Activated T-helper 17 cell treated with anti-CD3 and anti-CD28 coated beads, Interleukin-2, amount 50 U/mL, for 72 hours (primary cell): ENCODE measurements around the gene FAM25A. TPM values are rescaled to one million over a fixed set of nuclear protein-coding genes. Genes with fewer than 3 reads are reported as not detected.
A peak's percentile ranks its signal among the peaks of the same experiment; 100 is the strongest.
"Not testable (repeated sequence)": the region's sequence is repeated elsewhere in the genome, so short reads cannot be mapped to it uniquely, and the experiment has no call there.

Source experiments
- ATAC-seq: fragments of 150-1000 bp; cut with Tn5 transposase; replicated peaks from 2 replicates; pipeline ENCODE4 v1.10.0; 2021; ENCODE audit warnings: mild to moderate bottlenecking, moderate library complexity
- H3K27ac Mint-ChIP-seq: one replicate; pipeline ENCODE4 v1.8.0; 2022; ENCODE audit warnings: mixed read lengths
- H3K27me3 Mint-ChIP-seq: one replicate; pipeline ENCODE4 v1.8.0; 2022; ENCODE audit warnings: mixed read lengths
- H3K36me3 Mint-ChIP-seq: one replicate; pipeline ENCODE4 v1.8.0; 2022; ENCODE audit warnings: low read depth, mild to moderate bottlenecking, mixed read lengths
- H3K4me1 Mint-ChIP-seq: one replicate; pipeline ENCODE4 v1.8.0; 2022; ENCODE audit warnings: mixed read lengths
- H3K4me3 Mint-ChIP-seq: one replicate; pipeline ENCODE4 v1.8.0; 2022; ENCODE audit warnings: mild to moderate bottlenecking, mixed read lengths
- H3K9me3 Mint-ChIP-seq: one replicate; pipeline ENCODE4 v1.8.0; 2022; ENCODE audit warnings: mixed read lengths
- total RNA-seq, 2 donors: library from RNA; stranded (reverse); gene quantifications; one replicate each; pipeline ENCODE4 v1.2.3, GENCODE V29; 2022

FAM25A gene
- total RNA-seq, 2 donors from 2014 or later, result not detected

- Mint-ChIP-seq H3K27me3 (peaks cover 8% of the 10 kb centered on the region), H3K4me3 (no peak overlapping the region), H3K36me3 (no peaks in the 10 kb centered on the region), H3K4me1 (no peaks in the 10 kb centered on the region), H3K27ac (no peak overlapping the region), H3K9me3 (no peaks in the 10 kb centered on the region)
- ATAC-seq, result no peak
Measured at GRCh38 chr10:86992929-86993328, 27.2 kb upstream of the FAM25A start.

GRCh38 chr10:86999802-87000403 lies 20.2 kb upstream of the FAM25A start:
- H3K4me3 Mint-ChIP-seq, ATAC-seq, H3K4me1 Mint-ChIP-seq, H3K9me3 Mint-ChIP-seq, H3K27ac Mint-ChIP-seq, H3K27me3 Mint-ChIP-seq, H3K36me3 Mint-ChIP-seq: not testable (repeated sequence)

GRCh38 chr10:87000491-87000890 lies 19.6 kb upstream of the FAM25A start:
- ATAC-seq, result no peak
- peaks cover 3% of the 10 kb centered on the region for H3K27me3 Mint-ChIP-seq
- no peaks in the 10 kb centered on the region for H3K9me3 Mint-ChIP-seq
- no peaks in the 10 kb centered on the region for H3K36me3 Mint-ChIP-seq
- H3K4me3 Mint-ChIP-seq, result no peak overlapping the region
- H3K27ac Mint-ChIP-seq, result no peak overlapping the region
- H3K4me1 Mint-ChIP-seq, result no peaks in the 10 kb centered on the region

GRCh38 chr10:87007124-87007523 lies 13.0 kb upstream of the FAM25A start:
- not testable (repeated sequence) for H3K36me3 Mint-ChIP-seq, H3K27me3 Mint-ChIP-seq, ATAC-seq, H3K27ac Mint-ChIP-seq, H3K4me3 Mint-ChIP-seq, H3K9me3 Mint-ChIP-seq, H3K4me1 Mint-ChIP-seq

GRCh38 chr10:87007674-87008073 lies 12.4 kb upstream of the FAM25A start:
- not testable (repeated sequence) for H3K27ac Mint-ChIP-seq, H3K4me3 Mint-ChIP-seq, H3K9me3 Mint-ChIP-seq, H3K4me1 Mint-ChIP-seq, ATAC-seq, H3K27me3 Mint-ChIP-seq, H3K36me3 Mint-ChIP-seq

- ATAC-seq, H3K4me3 Mint-ChIP-seq, H3K27ac Mint-ChIP-seq, H3K9me3 Mint-ChIP-seq, H3K4me1 Mint-ChIP-seq, H3K27me3 Mint-ChIP-seq, H3K36me3 Mint-ChIP-seq: not testable (repeated sequence)
Measured at GRCh38 chr10:87008303-87008702, 11.8 kb upstream of the FAM25A start.

GRCh38 chr10:87009134-87009696 lies 10.9 kb upstream of the FAM25A start:
- not testable (repeated sequence) for ATAC-seq, H3K4me3 Mint-ChIP-seq, H3K27me3 Mint-ChIP-seq, H3K36me3 Mint-ChIP-seq, H3K4me1 Mint-ChIP-seq, H3K9me3 Mint-ChIP-seq, H3K27ac Mint-ChIP-seq

- not testable (repeated sequence) for H3K27me3 Mint-ChIP-seq, H3K9me3 Mint-ChIP-seq, H3K4me1 Mint-ChIP-seq, H3K27ac Mint-ChIP-seq, ATAC-seq, H3K36me3 Mint-ChIP-seq, H3K4me3 Mint-ChIP-seq
Measured at GRCh38 chr10:87013528-87013927, 6.6 kb upstream of the FAM25A start.

GRCh38 chr10:87014986-87015716 lies 4.9 kb upstream of the FAM25A start:
- not testable (repeated sequence) for H3K9me3 Mint-ChIP-seq, ATAC-seq, H3K4me3 Mint-ChIP-seq

GRCh38 chr10:87018127-87018526 lies 2.0 kb upstream of the FAM25A start:
- not testable (repeated sequence) for H3K27ac Mint-ChIP-seq, ATAC-seq, H3K9me3 Mint-ChIP-seq, H3K27me3 Mint-ChIP-seq, H3K4me1 Mint-ChIP-seq, H3K36me3 Mint-ChIP-seq, H3K4me3 Mint-ChIP-seq

More at GRCh38 chr10:87014986-87015716, 4.9 kb upstream of the FAM25A start:
- not testable (repeated sequence) for H3K27ac Mint-ChIP-seq, H3K27me3 Mint-ChIP-seq, H3K4me1 Mint-ChIP-seq, H3K36me3 Mint-ChIP-seq

- not testable (repeated sequence) for H3K27me3 Mint-ChIP-seq, H3K9me3 Mint-ChIP-seq, H3K36me3 Mint-ChIP-seq, H3K4me3 Mint-ChIP-seq, H3K27ac Mint-ChIP-seq, H3K4me1 Mint-ChIP-seq, ATAC-seq
Measured at GRCh38 chr10:87019066-87019465, 1.0 kb upstream of the FAM25A start.

GRCh38 chr10:87019504-87019903 lies 590 bp upstream of the FAM25A start:
- not testable (repeated sequence) for H3K9me3 Mint-ChIP-seq, H3K4me3 Mint-ChIP-seq, H3K27me3 Mint-ChIP-seq, ATAC-seq, H3K36me3 Mint-ChIP-seq, H3K4me1 Mint-ChIP-seq, H3K27ac Mint-ChIP-seq

- H3K36me3 Mint-ChIP-seq, H3K4me1 Mint-ChIP-seq, H3K27me3 Mint-ChIP-seq, H3K9me3 Mint-ChIP-seq: not testable (repeated sequence)
- Mint-ChIP-seq H3K27ac (peak overlapping the region; percentile 91), H3K4me3 (peak overlapping the region; percentile 62)
- ATAC-seq, result peak; percentile 99
Measured at GRCh38 chr10:87025285-87025958, 5.3 kb downstream of the FAM25A start.

- H3K4me1 Mint-ChIP-seq, H3K4me3 Mint-ChIP-seq, H3K9me3 Mint-ChIP-seq, H3K36me3 Mint-ChIP-seq, H3K27ac Mint-ChIP-seq, H3K27me3 Mint-ChIP-seq, ATAC-seq: not testable (repeated sequence)
Measured at GRCh38 chr10:87026747-87027508, 6.8 kb downstream of the FAM25A start.
